ENCODE results near the gene ATAD3C. TPM values are rescaled to one million over a fixed set of nuclear protein-coding genes. Genes with fewer than 3 reads are reported as not detected.
"Not testable (repeated sequence)": the region's sequence is repeated elsewhere in the genome, so short reads cannot be mapped to it uniquely, and the experiment has no call there.

ATAD3C gene
- polyA plus RNA-seq, 1 donor (not counting 4 experiments of a cell fraction or from before 2014, with no cell fraction given) = 0.39 TPM

- Histone ChIP-seq H3K4me1 (ENCODE audit: control insufficient read depth, extremely low read depth, insufficient read depth, low read length) (no peaks in the 10 kb centered on the region), H3K9ac (ENCODE audit: control insufficient read depth, extremely low read depth, insufficient read depth, low read length) (no peak overlapping the region), H3K9me1 (ENCODE audit: control insufficient read depth, extremely low read depth, insufficient read depth, low read length) (peaks cover 2% of the 10 kb centered on the region), H3K27ac (ENCODE audit: control insufficient read depth, insufficient read depth, low read length) (no peak overlapping the region), H2AFZ (ENCODE audit: control insufficient read depth, low read length) (no peak overlapping the region), H4K20me1 (ENCODE audit: control insufficient read depth, extremely low read depth, insufficient read depth, low read length) (no peaks in the 10 kb centered on the region), H3K27me3 (ENCODE audit: control insufficient read depth, extremely low read depth, insufficient read depth, low read length) (no peaks in the 10 kb centered on the region), H3K79me2 (ENCODE audit: control insufficient read depth, insufficient read depth, low read length) (peaks cover 20% of the 10 kb centered on the region), H3K4me3 (ENCODE audit: control insufficient read depth in 2 of 3, extremely low read depth in 1 of 3, insufficient read depth in 2 of 3, low read depth in 1 of 3, low read length in 3 of 3) (no peak overlapping the region), H3K4me2 (ENCODE audit: control insufficient read depth, extremely low read depth, insufficient read depth, low read depth, low read length) (no peak overlapping the region), H3K36me3 (ENCODE audit: control insufficient read depth in 2 of 2, extremely low read depth in 1 of 2, insufficient read depth in 2 of 2, low read length in 2 of 2) (peaks cover 8 to 13% of the 10 kb centered on the region in 2 experiments), H3K9me3 (ENCODE audit: control insufficient read depth, low read depth, low read length) (no peaks in the 10 kb centered on the region)
- TF ChIP-seq CTCF (optimal IDR thresholded peaks at IDR 0.05 in 1 of 3, IDR thresholded peaks at IDR 0.05 in 1 of 3, conservative IDR thresholded peaks at IDR 0.05 in 1 of 3; ENCODE audit: extremely low read depth in 1 of 3, insufficient read depth in 2 of 3, low read length in 3 of 3) (no peak), EZH2 (IDR thresholded peaks at IDR 0.05; ENCODE audit: low read length) (no peak)
- dilution Hi-C loops (cut with MboI; ENCODE audit: extremely low pct_ligation_motif_present, low sequenced_read_pairs) = no loop called here
- no peak for FAIRE-seq
- no peak for DNase-seq (ENCODE audit: low read depth, low spot score)
Measured at GRCh38 chr1:1517973-1518620, 68.6 kb downstream of the ATAD3C start.

- H3K4me1 ChIP-seq (ENCODE audit: control insufficient read depth, extremely low read depth, insufficient read depth, low read length); dilution Hi-C loops (cut with MboI; ENCODE audit: extremely low pct_ligation_motif_present, low sequenced_read_pairs); H2AFZ ChIP-seq (ENCODE audit: control insufficient read depth, low read length); H3K9me3 ChIP-seq (ENCODE audit: control insufficient read depth, low read depth, low read length); H3K27ac ChIP-seq (ENCODE audit: control insufficient read depth, insufficient read depth, low read length); H3K9me1 ChIP-seq (ENCODE audit: control insufficient read depth, extremely low read depth, insufficient read depth, low read length); H3K27me3 ChIP-seq (ENCODE audit: control insufficient read depth, extremely low read depth, insufficient read depth, low read length); FAIRE-seq; H3K4me3 ChIP-seq (ENCODE audit: control insufficient read depth in 2 of 3, extremely low read depth in 1 of 3, insufficient read depth in 2 of 3, low read depth in 1 of 3, low read length in 3 of 3); DNase-seq (ENCODE audit: low read depth, low spot score); H3K9ac ChIP-seq (ENCODE audit: control insufficient read depth, extremely low read depth, insufficient read depth, low read length); H3K4me2 ChIP-seq (ENCODE audit: control insufficient read depth, extremely low read depth, insufficient read depth, low read depth, low read length); H4K20me1 ChIP-seq (ENCODE audit: control insufficient read depth, extremely low read depth, insufficient read depth, low read length): not testable (repeated sequence)
- Histone ChIP-seq H3K79me2 (ENCODE audit: control insufficient read depth, insufficient read depth, low read length) (peaks cover 17% of the 10 kb centered on the region), H3K36me3 (ENCODE audit: control insufficient read depth in 2 of 2, extremely low read depth in 1 of 2, insufficient read depth in 2 of 2, low read length in 2 of 2) (peaks cover 10 to 13% of the 10 kb centered on the region in 2 experiments)
Measured at GRCh38 chr1:1518621-1519007, 69.1 kb downstream of the ATAD3C start.

Other genes with a start within 250 kb of the ATAD3C start
- gene TNFRSF18, start 243.1 kb upstream of the ATAD3C start, polyA plus RNA-seq = 0.09 to 0.63 TPM (median 0.21 TPM) in 3 replicates
- 0.04 TPM in 1 of 3 replicates, not detected in the others for gene TNFRSF4, start 235.5 kb upstream of the ATAD3C start, polyA plus RNA-seq
- gene SDF4, start 217.7 kb upstream of the ATAD3C start, polyA plus RNA-seq = 63.5 to 103 TPM (median 66.3 TPM) in 3 replicates
- gene B3GALT6, start 217.5 kb upstream of the ATAD3C start, polyA plus RNA-seq = 6.8 to 9.5 TPM (median 7.8 TPM) in 3 replicates
- 0.15 to 0.46 TPM (median 0.18 TPM) in 3 replicates for gene C1QTNF12, start 203.0 kb upstream of the ATAD3C start, polyA plus RNA-seq
- gene UBE2J2, start 175.8 kb upstream of the ATAD3C start, polyA plus RNA-seq = 18.2 to 37.3 TPM (median 27.0 TPM) in 3 replicates
- gene SCNN1D, start 169.3 kb upstream of the ATAD3C start, polyA plus RNA-seq = 0.08 to 0.32 TPM (median 0.16 TPM) in 3 replicates
- 13.4 to 45.8 TPM (median 17.4 TPM) in 3 replicates for gene ACAP3, start 141.8 kb upstream of the ATAD3C start, polyA plus RNA-seq
- gene PUSL1, start 141.1 kb upstream of the ATAD3C start, polyA plus RNA-seq = 11.4 to 20.5 TPM (median 14.9 TPM) in 3 replicates
- gene INTS11, start 125.0 kb upstream of the ATAD3C start, polyA plus RNA-seq = 70.4 to 89.8 TPM (median 76.9 TPM) in 3 replicates
- gene CPTP, start 124.9 kb upstream of the ATAD3C start, polyA plus RNA-seq = 5.8 to 14.0 TPM (median 11.8 TPM) in 3 replicates
- gene TAS1R3, start 118.4 kb upstream of the ATAD3C start, polyA plus RNA-seq = 0.01 to 0.08 TPM (median 0.04 TPM) in 3 replicates
- 28.1 to 68.6 TPM (median 31.6 TPM) in 3 replicates for gene DVL1, start 100.3 kb upstream of the ATAD3C start, polyA plus RNA-seq
- gene MXRA8, start 91.1 kb upstream of the ATAD3C start, polyA plus RNA-seq = 0.05 to 0.14 TPM in 2 of 3 replicates, not detected in the other
- 75.8 to 86.9 TPM (median 83.2 TPM) in 3 replicates for gene AURKAIP1, start 74.5 kb upstream of the ATAD3C start, polyA plus RNA-seq
- gene CCNL2, start 50.4 kb upstream of the ATAD3C start, polyA plus RNA-seq = 97.0 to 171 TPM (median 140 TPM) in 3 replicates
- 94.3 to 169 TPM (median 133 TPM) in 3 replicates for gene MRPL20, start 42.4 kb upstream of the ATAD3C start, polyA plus RNA-seq
- 4.6 to 6.5 TPM (median 5.1 TPM) in 3 replicates for gene ANKRD65, start 28.4 kb upstream of the ATAD3C start, polyA plus RNA-seq
- gene VWA1, start 14.0 kb upstream of the ATAD3C start, polyA plus RNA-seq = 5.0 to 6.7 TPM (median 6.5 TPM) in 3 replicates
- gene ATAD3B, start 22.1 kb downstream of the ATAD3C start, polyA plus RNA-seq = 18.4 to 24.9 TPM (median 20.6 TPM) in 3 replicates
- gene ATAD3A, start 62.5 kb downstream of the ATAD3C start, polyA plus RNA-seq = 19.9 to 23.0 TPM (median 22.0 TPM) in 3 replicates
- 0.12 to 0.28 TPM (median 0.12 TPM) in 3 replicates for gene TMEM240, start 90.9 kb downstream of the ATAD3C start, polyA plus RNA-seq
- gene SSU72, start 125.2 kb downstream of the ATAD3C start, polyA plus RNA-seq = 60.2 to 147 TPM (median 79.7 TPM) in 3 replicates
- gene FNDC10, start 150.4 kb downstream of the ATAD3C start, polyA plus RNA-seq = 1.2 to 2.8 TPM (median 2.2 TPM) in 3 replicates
- gene MIB2, start 165.8 kb downstream of the ATAD3C start, polyA plus RNA-seq = 13.9 to 34.7 TPM (median 16.6 TPM) in 3 replicates
- gene MMP23B, start 182.5 kb downstream of the ATAD3C start, polyA plus RNA-seq = 0.07 to 0.17 TPM in 2 of 3 replicates, not detected in the other
- gene CDK11B, start 209.3 kb downstream of the ATAD3C start, polyA plus RNA-seq = 4.3 to 5.9 TPM (median 4.6 TPM) in 3 replicates
- gene SLC35E2B, start 243.1 kb downstream of the ATAD3C start, polyA plus RNA-seq = 10.3 to 11.5 TPM (median 10.7 TPM) in 3 replicates